GM12878 (cell line): ENCODE results near the gene C19orf18. TPM values are rescaled to one million over a fixed set of nuclear protein-coding genes. Genes with fewer than 3 reads are reported as not detected.
A peak's percentile ranks its signal among the peaks of the same experiment; 100 is the strongest.

Experiments used
- ATAC-seq: fragments of 200-7000 bp; cut with Tn5 transposase; 3 replicates; pipeline ENCODE4 v1.9.1; 2020; ENCODE audit warnings: mild to moderate bottlenecking, moderate library complexity
- BruUV-seq: library from RNA; stranded (reverse); fragments of 400-500 nt; replicated peaks from 2 replicates; lab custom pipeline; 2021; lab: Mats Ljungman, UMichigan
- CTCF ChIA-PET: fragments of 300-600 bp; sonication (Branson Sonifier 250); formaldehyde crosslinking; extraction: SDS; loops from one replicate; lab custom pipeline; 2021; ENCODE audit warnings: inconsistent platforms; lab: Yijun Ruan, JAX
- POLR2A ChIA-PET: fragments of 350-600 bp; formaldehyde crosslinking; extraction: SDS; loops from one replicate; lab custom pipeline; 2021; ENCODE audit warnings: inconsistent platforms; lab: Charles Lee
- RAD21 ChIA-PET: fragments of 300-600 bp; sonication (Branson Sonifier 250); formaldehyde crosslinking; loops from one replicate; lab custom pipeline; 2023; ENCODE audit warnings: antibody characterized with exemption; ENCODE audit not compliant: unreplicated experiment; lab: Charles Lee
- SMC1A ChIA-PET: fragments of 300-600 bp; sonication (Branson Sonifier 250); formaldehyde crosslinking; loops from one replicate; lab custom pipeline; 2023; ENCODE audit not compliant: unreplicated experiment, uncharacterized antibody; lab: Charles Lee
- DNase-seq: peaks from one replicate; pipeline ENCODE4 v3.0.0-alpha.2; 2011; ENCODE audit warnings: low read depth, low spot score
- FAIRE-seq: peaks from 3 replicates; lab custom pipeline; 2011; peaks lifted over from hg19 to GRCh38; lab: Jason Lieb, UNC
- H2AFZ ChIP-seq: 2 replicates; pipeline ENCODE4 v1.6.0; 2011; ENCODE audit warnings: low read depth, low read length, control low read depth; ENCODE audit not compliant: control insufficient read depth
- H3K27ac ChIP-seq: 2 replicates; pipeline ENCODE4 v1.5.1; 2011; ENCODE audit warnings: control low read depth; ENCODE audit not compliant: control insufficient read depth, insufficient read depth
- H3K27me3 ChIP-seq, 2 experiments: replicated peaks in 1 of 2; 2 replicates each; pipeline versions ENCODE4 v1.6.0 to v1.6.1; 2011; ENCODE audit warnings: low read length in 1 of 2; ENCODE audit not compliant: control insufficient read depth in 2 of 2, insufficient read depth in 2 of 2
- H3K36me3 ChIP-seq, 2 experiments: 2 replicates each; pipeline ENCODE4 v1.5.1; 2011; ENCODE audit warnings: low read length in 1 of 2; ENCODE audit not compliant: control insufficient read depth in 2 of 2, insufficient read depth in 2 of 2
- H3K4me1 ChIP-seq: 2 replicates; pipeline ENCODE4 v1.6.1; 2011; ENCODE audit warnings: mild to moderate bottlenecking, low read length, moderate library complexity, mixed read lengths; ENCODE audit not compliant: control insufficient read depth, insufficient read depth
- H3K4me2 ChIP-seq: 2 replicates; pipeline ENCODE4 v1.6.0; 2011; ENCODE audit warnings: control low read depth; ENCODE audit not compliant: control insufficient read depth, insufficient read depth
- H3K4me3 ChIP-seq: fragments of 200-600 bp; sonication (generic); 2 replicates; pipeline ENCODE4 v1.5.1; 2016
- H3K79me2 ChIP-seq: 2 replicates; pipeline ENCODE4 v1.6.0; 2011; ENCODE audit warnings: low read length; ENCODE audit not compliant: control insufficient read depth, insufficient read depth
- H3K9ac ChIP-seq: 2 replicates; pipeline ENCODE4 v1.8.0; 2011; ENCODE audit warnings: low read length, control low read depth, mixed read lengths; ENCODE audit not compliant: control insufficient read depth, insufficient read depth
- H3K9me3 ChIP-seq: replicated peaks from 3 replicates; pipeline ENCODE4 v1.5.1; 2011; ENCODE audit warnings: mild to moderate bottlenecking, low read length; ENCODE audit not compliant: control insufficient read depth, insufficient read depth
- H4K20me1 ChIP-seq: 2 replicates; pipeline ENCODE4 v1.6.0; 2011; ENCODE audit not compliant: control insufficient read depth, insufficient read depth
- ATF7 ChIP-seq: fragments of 450-650 bp; IDR thresholded peaks from 2 replicates; pipeline ENCODE4 v1.6.1; 2016; ENCODE audit warnings: low read depth, mild to moderate bottlenecking
- FOS ChIP-seq: IDR thresholded peaks from 3 replicates; pipeline ENCODE4 v1.6.1; 2011; ENCODE audit warnings: borderline replicate concordance; ENCODE audit not compliant: insufficient read length; ENCODE audit errors: extremely low read depth
- FOXM1 ChIP-seq: IDR thresholded peaks from 2 replicates; pipeline ENCODE4 v1.6.1; 2012; ENCODE audit warnings: low read depth, mild to moderate bottlenecking, inconsistent platforms, low read length, moderate library complexity
- GABPA ChIP-seq: IDR thresholded peaks from 2 replicates; pipeline ENCODE4 v1.6.1; 2014; ENCODE audit warnings: antibody characterized with exemption, low read depth, mild to moderate bottlenecking, inconsistent platforms
- IRF4 ChIP-seq: IDR thresholded peaks from 2 replicates; pipeline ENCODE4 v1.6.1; 2011; ENCODE audit warnings: low read depth, low read length
- MEF2A ChIP-seq: IDR thresholded peaks from 2 replicates; pipeline ENCODE4 v1.6.1; 2011; ENCODE audit warnings: low read depth, mild to moderate bottlenecking, low read length, moderate library complexity; ENCODE audit not compliant: insufficient read depth
- POU2F2 ChIP-seq: IDR thresholded peaks from 3 replicates; pipeline ENCODE4 v1.6.1; 2011; ENCODE audit warnings: low read depth, mild to moderate bottlenecking, low read length, borderline replicate concordance
- RAD21 ChIP-seq: IDR thresholded peaks from 2 replicates; pipeline ENCODE4 v1.6.1; 2011; ENCODE audit warnings: mild to moderate bottlenecking, low read depth, low read length, moderate library complexity; ENCODE audit not compliant: insufficient read depth
- RFX5 ChIP-seq: IDR thresholded peaks from 2 replicates; pipeline ENCODE4 v1.6.1; 2011; ENCODE audit warnings: low read depth, low read length, improper control_type of control experiment
- SMAD5 ChIP-seq: IDR thresholded peaks from 2 replicates; pipeline ENCODE4 v1.6.1; 2016; ENCODE audit warnings: antibody characterized with exemption, low read depth
- SREBF1 ChIP-seq: IDR thresholded peaks from 2 replicates; pipeline ENCODE4 v1.6.1; 2012; ENCODE audit warnings: mild to moderate bottlenecking, low read length
- SUPT20H ChIP-seq: IDR thresholded peaks from 2 replicates; pipeline ENCODE4 v1.6.1; 2011; ENCODE audit warnings: low read depth, mild to moderate bottlenecking, low read length, moderate library complexity, borderline replicate concordance; ENCODE audit not compliant: control insufficient read depth
- TARDBP ChIP-seq: IDR thresholded peaks from 2 replicates; pipeline ENCODE4 v1.6.1; 2016; ENCODE audit warnings: borderline replicate concordance
- ZNF622 ChIP-seq: fragments of 450-650 bp; IDR thresholded peaks from 2 replicates; pipeline ENCODE4 v1.6.1; 2017; ENCODE audit warnings: mild to moderate bottlenecking, inconsistent platforms
- WGBS: methylation state at CpG from one replicate; pipeline ENCODE4 v1.1.6; 2016; ENCODE audit warnings: low lambda C conversion rate; ENCODE audit not compliant: insufficient replicate concordance, insufficient coverage; ENCODE audit errors: missing lambda C conversion rate; 5-methylcytosine and 5-hydroxymethylcytosine counted together
- in situ Hi-C: fragments of 300-500 bp; cut with MboI; formaldehyde crosslinking; loops from 9 replicates; pipeline ENCODE4 v1.14.3; 2018; ENCODE audit warnings: mixed read lengths
- intact Hi-C: fragments of 100-400 bp; cut with micrococcal nuclease; formaldehyde crosslinking; loops from one replicate; pipeline ENCODE4 v1.14.2; 2022; ENCODE audit not compliant: unreplicated experiment
- polyA plus RNA-seq, 11 experiments: library from polyadenylated mRNA; depleted of rRNA in 4 of 11; unstranded in 6 of 11; stranded (reverse) in 5 of 11; fragments of >200 nt; fragmentation: Nextera tagmentation in 4 of 11; fragmentation: Illumina TruSeq in 1 of 11; extraction: Ambion mirVana in 4 of 11; extraction: Trizol in 1 of 11; gene quantifications; 1 replicate in 1 of 11; 2 replicates in 10 of 11; pipeline versions ENCODE4 v1.2.1 to v1.2.3, GENCODE V29; 2011 to 2016; ENCODE audit warnings: inconsistent platforms in 2 of 11, missing spikeins in 2 of 11, low read depth in 1 of 11
- total RNA-seq, 4 experiments: library from RNA; depleted of rRNA in 3 of 4; stranded (reverse); fragments of >200 nt in 3 of 4; fragmentation: Illumina TruSeq in 1 of 4; extraction: Trizol in 1 of 4; gene quantifications; 2 replicates each; pipeline versions ENCODE4 v1.2.1 to v1.2.3, GENCODE V29; 2013 to 2021
- TF ChIP-seq, protein P1 (sequence below): IDR thresholded peaks from 2 replicates; pipeline ENCODE4 v1.6.1; 2011; ENCODE audit warnings: borderline replicate concordance, low read depth, mild to moderate bottlenecking, moderate library complexity, mixed read lengths, low read length; ENCODE audit not compliant: insufficient read depth; ENCODE audit errors: extremely low read length
- TF ChIP-seq, protein P2 (sequence below): fragments of 450-650 bp; IDR thresholded peaks from 2 replicates; pipeline ENCODE4 v1.6.1; 2017; ENCODE audit warnings: borderline replicate concordance
- TF ChIP-seq, protein P3 (sequence below): fragments of 150-350 bp; IDR thresholded peaks from 2 replicates; pipeline ENCODE4 v1.6.1; 2016; ENCODE audit warnings: low read depth, low read length

C19orf18 gene
- total and polyA plus RNA-seq, 10 of the 15 experiments (the other 5 are each of a cell fraction or from before 2014, with no cell fraction given), result 0.12 to 0.29 (median 0.21) TPM; not detected in 7

DNA sequence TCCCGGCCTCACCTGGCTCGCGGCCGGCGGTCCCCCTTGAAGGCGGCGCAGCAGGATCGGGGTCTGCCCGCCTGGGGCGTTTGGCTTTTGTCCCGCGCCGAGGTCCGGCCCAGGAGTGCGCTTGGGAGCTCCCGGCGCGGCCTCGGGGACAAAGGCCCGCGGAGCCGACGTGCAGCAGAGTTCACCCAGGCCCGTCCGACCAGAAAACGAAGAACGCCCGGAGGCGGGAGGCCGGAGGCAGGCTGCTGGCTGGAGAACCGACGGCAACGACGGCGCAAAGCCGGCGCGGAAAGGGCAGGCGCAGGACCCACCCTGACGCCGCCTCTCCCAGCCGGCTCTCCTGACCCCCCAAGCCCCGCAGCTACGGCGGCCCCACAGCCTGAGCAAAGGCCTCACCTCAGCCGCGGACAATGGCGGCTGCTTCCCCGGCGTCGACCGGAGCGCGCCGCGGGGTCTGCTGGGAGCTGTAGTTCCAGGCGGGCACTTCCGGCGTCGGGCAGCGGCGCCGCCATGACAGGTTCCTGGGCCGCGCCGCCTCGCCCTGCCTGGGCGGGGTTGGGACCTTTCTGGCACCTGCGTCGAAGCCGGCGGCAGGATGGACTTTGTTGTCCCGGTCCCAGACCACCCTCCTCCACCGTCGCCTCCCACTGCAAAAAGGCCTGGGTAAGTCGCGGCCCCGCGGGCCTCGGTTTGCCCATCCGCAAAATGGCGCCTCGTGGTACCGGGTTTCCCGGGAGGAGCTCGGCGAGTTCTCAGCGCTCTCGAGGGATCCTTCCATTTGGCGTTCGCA lies 28.2 kb upstream of the C19orf18 start, which contains the start of gene ZNF606:
Gene ZNF606 (minus strand): TSS at position 437 of the 790 bp plus-strand sequence. CDS start 1,501 bp downstream, outside the sequence.
- Histone ChIP-seq H3K27ac (peak within 1 kb of the TSS; percentile 77), H3K79me2 (peaks cover 5% of the 10 kb centered on the region; the same call in 1 of the 2 replicates), H3K4me2 (peak within 1 kb of the TSS; percentile 91), H4K20me1 (no peaks in the 10 kb centered on the region), H3K4me3 (peak within 1 kb of the TSS; percentile 71), H3K9ac (peak within 1 kb of the TSS; percentile 77), H2AFZ (peak within 1 kb of the TSS; percentile 88), H3K9me3 (peaks cover 42% of the 10 kb centered on the region), H3K36me3 (peaks cover 7 to 12% of the 10 kb centered on the region in 2 experiments), H3K27me3 (no peaks in the 10 kb centered on the region), H3K4me1 (peaks cover 4% of the 10 kb centered on the region; the same call in 1 of the 2 replicates)
- intact Hi-C loops (no loop called here), in situ Hi-C loops (no loop called here)
- ChIA-PET RAD21 (no interaction called here), POLR2A (interaction anchor here (0.7 to 1.5 kb wide), 5 partner anchors 8 to 517 kb away, joined by 3 to 4 read pairs (median 3); partner anchors contain the start of gene ZBTB45), SMC1A (interaction anchor here (0.6 to 1.7 kb wide), 2 partner anchors 99 to 275 kb away, joined by 3 to 5 read pairs; partner anchors contain the start of gene ZNF671), CTCF (interaction anchor here (0.7 to 1.0 kb wide), 3 partner anchors 115 to 345 kb away, joined by 3 read pairs; no protein-coding TSS in a partner anchor)
- ATAC-seq, result peak; percentile 100
- peak; percentile 64 for FAIRE-seq
- peak; percentile 31 for DNase-seq
- BruUV-seq, result TSS peak; percentile 63
- WGBS, result 4% methylated on average over 72 of the region's 91 CpGs
- TF ChIP-seq, protein P1, sequence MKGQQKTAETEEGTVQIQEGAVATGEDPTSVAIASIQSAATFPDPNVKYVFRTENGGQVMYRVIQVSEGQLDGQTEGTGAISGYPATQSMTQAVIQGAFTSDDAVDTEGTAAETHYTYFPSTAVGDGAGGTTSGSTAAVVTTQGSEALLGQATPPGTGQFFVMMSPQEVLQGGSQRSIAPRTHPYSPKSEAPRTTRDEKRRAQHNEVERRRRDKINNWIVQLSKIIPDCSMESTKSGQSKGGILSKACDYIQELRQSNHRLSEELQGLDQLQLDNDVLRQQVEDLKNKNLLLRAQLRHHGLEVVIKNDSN, result no peak
- TF ChIP-seq GABPA (peak; percentile 87), FOXM1 (no peak), IRF4 (no peak), RAD21 (no peak), POU2F2 (no peak), FOS (no peak), SMAD5 (no peak), TARDBP (peak; percentile 74; the same call in 1 of the 2 replicates), SREBF1 (peak; percentile 49; the same call in 1 of the 2 replicates), ATF7 (no peak), MEF2A (no peak), ZNF622 (no peak), SUPT20H (no peak), RFX5 (no peak)
- TF ChIP-seq, protein P2, sequence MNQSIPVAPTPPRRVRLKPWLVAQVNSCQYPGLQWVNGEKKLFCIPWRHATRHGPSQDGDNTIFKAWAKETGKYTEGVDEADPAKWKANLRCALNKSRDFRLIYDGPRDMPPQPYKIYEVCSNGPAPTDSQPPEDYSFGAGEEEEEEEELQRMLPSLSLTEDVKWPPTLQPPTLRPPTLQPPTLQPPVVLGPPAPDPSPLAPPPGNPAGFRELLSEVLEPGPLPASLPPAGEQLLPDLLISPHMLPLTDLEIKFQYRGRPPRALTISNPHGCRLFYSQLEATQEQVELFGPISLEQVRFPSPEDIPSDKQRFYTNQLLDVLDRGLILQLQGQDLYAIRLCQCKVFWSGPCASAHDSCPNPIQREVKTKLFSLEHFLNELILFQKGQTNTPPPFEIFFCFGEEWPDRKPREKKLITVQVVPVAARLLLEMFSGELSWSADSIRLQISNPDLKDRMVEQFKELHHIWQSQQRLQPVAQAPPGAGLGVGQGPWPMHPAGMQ, result no peak
- TF ChIP-seq, protein P3, sequence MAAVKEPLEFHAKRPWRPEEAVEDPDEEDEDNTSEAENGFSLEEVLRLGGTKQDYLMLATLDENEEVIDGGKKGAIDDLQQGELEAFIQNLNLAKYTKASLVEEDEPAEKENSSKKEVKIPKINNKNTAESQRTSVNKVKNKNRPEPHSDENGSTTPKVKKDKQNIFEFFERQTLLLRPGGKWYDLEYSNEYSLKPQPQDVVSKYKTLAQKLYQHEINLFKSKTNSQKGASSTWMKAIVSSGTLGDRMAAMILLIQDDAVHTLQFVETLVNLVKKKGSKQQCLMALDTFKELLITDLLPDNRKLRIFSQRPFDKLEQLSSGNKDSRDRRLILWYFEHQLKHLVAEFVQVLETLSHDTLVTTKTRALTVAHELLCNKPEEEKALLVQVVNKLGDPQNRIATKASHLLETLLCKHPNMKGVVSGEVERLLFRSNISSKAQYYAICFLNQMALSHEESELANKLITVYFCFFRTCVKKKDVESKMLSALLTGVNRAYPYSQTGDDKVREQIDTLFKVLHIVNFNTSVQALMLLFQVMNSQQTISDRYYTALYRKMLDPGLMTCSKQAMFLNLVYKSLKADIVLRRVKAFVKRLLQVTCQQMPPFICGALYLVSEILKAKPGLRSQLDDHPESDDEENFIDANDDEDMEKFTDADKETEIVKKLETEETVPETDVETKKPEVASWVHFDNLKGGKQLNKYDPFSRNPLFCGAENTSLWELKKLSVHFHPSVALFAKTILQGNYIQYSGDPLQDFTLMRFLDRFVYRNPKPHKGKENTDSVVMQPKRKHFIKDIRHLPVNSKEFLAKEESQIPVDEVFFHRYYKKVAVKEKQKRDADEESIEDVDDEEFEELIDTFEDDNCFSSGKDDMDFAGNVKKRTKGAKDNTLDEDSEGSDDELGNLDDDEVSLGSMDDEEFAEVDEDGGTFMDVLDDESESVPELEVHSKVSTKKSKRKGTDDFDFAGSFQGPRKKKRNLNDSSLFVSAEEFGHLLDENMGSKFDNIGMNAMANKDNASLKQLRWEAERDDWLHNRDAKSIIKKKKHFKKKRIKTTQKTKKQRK, result no peak
